ENCODE results near the gene DENND2D.

The DENND2D gene

GRCh38 chr1:111202707-111203623 is 2.5 kb upstream of the DENND2D start:
- DNase-seq = no peak

GRCh38 chr1:111202366-111202706 is 1.9 kb upstream of the DENND2D start:
- DNase-seq = no peak

DNA sequence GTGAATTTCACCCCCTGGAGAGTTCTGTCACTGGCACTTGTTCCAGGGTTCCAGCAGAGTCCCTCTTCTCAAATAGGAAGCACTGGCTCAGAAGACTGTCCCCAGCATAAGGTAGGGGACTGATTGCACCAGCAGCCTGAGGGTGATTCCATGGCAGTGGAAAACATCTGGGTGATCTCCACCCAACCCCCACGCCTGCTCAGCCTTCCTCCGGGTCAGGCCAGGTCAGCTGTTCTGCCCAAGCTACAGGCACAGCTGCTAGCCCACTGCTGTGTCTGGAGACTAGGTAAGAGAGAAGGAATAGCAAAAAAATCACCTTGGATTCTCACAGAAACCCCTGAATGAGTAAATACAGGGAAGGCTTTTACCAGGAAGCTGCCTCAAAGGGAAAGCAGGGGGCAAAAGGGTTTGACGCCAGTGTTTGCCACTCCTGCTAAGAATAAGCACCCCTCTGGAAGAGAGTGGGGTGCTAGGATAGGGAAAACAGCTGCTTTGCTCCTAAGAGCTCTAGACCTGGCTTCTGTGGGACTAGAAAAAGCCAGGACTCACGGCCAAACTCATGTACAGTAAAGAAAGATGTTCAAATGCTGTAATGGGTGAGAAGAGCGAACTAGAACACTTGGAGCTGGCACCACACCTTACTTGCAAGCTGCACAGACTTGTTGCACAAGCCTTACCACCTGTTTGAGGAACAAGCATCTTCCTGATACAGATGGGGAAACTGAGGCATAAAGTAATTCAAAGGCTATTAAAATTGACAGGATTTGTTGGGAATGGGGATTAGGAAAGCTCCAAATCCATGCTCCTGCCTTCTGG is 1.0 kb upstream of the DENND2D start:
- DNase-seq = no peak

DNA sequence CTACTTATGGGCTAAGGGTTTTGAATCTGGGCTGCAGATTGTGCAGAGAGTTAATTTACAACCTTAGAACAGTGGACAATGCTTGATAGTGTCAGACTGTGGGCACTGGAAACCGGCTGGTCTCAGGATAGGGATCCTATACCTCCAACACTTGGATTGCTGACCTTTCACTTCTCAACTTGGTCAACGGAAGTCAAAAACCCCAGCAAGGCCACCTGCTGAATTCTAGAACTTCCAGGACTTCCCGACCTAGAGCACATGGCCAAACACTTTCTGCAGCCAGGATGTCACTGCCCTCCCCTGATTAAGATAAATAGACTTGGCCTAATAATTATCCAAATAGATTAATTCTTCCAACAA is 336 bp upstream of the DENND2D start:
- DNase-seq = no peak

GRCh38 chr1:111199329-111199728 is 1.1 kb downstream of the DENND2D start:
- DNase-seq = no peak

GRCh38 chr1:111198836-111199235 is 1.6 kb downstream of the DENND2D start:
- DNase-seq = no peak

- no peak for DNase-seq
Measured at GRCh38 chr1:111197598-111198284, 2.7 kb downstream of the DENND2D start.

GRCh38 chr1:111196213-111196612 is 4.2 kb downstream of the DENND2D start:
- DNase-seq = no peak

DNA sequence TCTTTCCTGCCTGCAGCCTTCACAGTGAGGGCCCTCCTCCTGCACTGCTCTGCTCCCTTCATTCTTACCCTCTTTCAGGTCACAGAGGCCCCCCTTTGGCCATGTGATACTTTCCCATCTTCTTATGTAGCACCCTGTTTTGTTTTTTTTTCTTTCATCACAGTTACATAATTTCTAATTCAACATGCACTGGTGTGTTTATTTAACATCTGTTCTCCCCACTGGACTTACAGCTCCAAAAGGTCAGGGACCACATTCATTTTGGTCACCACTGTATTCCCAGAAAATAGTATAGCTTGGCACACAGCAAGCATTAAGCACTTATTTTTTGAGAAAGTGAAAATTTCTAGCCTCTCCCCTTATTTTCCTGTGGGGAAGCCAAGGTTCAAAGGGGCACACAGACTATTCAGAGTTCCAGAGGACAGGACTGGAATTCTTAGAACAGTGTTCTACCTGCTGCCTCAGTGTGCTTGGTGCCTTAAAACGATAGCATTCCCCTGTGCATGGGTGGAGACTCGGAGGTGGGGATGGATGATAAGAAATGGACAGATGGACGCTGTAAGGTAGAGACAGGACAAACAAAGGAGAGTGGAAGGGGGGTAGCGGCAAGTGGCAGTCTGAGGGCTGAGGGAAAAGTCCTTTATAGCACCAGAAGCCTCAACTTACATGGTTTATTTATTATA is 5.3 kb downstream of the DENND2D start:
- no peak for DNase-seq

- DNase-seq = no peak
Measured at GRCh38 chr1:111193712-111194480, 6.5 kb downstream of the DENND2D start.

DNA sequence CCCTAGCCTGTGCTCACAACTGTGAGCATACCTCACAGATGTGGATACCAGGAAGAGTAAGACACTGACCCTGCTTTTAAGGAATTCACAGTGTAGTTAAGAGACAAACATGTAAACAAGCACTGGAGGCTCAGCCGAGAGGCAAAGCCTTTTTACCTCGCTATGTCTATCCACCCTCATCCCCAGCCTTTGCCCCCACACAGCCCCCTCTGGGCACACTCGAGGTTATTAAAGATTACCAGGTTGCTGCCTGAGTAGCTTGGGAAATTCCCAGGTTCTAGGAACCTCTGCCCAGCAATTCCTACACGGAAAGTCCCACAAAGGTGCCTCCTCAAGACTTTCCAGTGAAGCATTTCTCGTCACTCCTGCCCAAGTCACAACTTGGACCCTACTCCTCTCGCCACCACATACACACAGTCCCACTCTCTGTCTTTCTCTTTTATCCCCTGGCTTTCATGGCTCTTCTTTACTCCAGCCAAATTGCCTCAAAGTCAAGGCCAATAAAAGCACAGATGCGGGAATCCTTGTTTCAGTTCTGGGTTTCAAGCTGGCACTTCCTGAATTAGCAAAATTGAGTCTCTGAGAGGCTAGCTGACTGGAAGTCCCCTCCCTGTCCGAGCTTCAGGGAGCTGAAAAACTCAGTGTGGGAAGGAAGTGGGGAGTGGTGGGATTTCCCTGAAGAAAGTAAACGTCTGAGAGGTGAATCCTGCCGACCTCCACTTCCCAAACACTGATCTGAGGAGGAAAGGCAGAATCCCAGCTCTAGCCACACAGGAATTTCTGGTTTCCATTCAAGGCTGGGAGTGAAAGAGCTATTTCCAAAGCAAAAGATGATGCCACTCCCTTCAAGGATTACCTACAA is 7.6 kb downstream of the DENND2D start:
- DNase-seq = no peak

DNA sequence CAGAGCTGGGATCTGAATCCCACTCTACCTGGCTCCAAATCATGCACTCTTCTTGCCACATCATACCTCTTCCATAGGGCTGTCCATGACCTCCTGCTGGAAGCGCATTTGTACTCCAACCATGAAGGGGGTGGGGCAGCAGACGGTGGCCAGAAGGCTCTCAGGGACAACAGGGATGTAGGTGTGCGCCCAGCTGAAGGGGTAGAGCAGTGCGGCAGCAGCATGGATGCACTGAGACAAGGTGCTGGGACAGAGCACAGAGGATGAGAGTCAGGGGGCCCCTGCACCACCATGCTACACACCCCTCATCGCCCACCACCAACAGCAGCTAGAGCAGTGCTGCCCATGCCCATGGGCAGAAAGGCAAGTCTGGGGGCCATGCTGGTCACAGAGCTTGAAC is 8.4 kb downstream of the DENND2D start:
- DNase-seq = no peak

DNA sequence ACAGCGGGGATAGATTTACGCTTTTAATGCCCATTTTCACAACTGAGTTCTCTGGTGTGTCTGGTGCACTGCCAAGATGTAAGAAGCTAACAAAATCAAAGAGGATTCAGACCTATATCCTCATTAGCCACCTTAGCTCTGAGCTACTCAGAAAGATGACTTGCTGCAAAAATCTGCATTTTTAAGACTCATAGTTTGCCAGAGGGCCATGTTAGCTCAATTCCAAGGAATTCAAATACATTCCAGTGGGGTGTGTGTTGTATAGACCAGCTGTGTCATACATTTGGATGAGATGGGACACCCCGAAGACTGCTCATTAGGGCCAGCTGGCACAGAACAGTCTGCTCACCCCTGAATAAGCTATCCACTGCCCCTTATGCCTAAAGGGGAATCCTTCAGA is 8.9 kb downstream of the DENND2D start:
- DNase-seq = no peak

GRCh38 chr1:111190931-111191451 is 9.5 kb downstream of the DENND2D start:
- no peak for DNase-seq

GRCh38 chr1:111184663-111185062 is 15.8 kb downstream of the DENND2D start:
- DNase-seq = no peak

DNA sequence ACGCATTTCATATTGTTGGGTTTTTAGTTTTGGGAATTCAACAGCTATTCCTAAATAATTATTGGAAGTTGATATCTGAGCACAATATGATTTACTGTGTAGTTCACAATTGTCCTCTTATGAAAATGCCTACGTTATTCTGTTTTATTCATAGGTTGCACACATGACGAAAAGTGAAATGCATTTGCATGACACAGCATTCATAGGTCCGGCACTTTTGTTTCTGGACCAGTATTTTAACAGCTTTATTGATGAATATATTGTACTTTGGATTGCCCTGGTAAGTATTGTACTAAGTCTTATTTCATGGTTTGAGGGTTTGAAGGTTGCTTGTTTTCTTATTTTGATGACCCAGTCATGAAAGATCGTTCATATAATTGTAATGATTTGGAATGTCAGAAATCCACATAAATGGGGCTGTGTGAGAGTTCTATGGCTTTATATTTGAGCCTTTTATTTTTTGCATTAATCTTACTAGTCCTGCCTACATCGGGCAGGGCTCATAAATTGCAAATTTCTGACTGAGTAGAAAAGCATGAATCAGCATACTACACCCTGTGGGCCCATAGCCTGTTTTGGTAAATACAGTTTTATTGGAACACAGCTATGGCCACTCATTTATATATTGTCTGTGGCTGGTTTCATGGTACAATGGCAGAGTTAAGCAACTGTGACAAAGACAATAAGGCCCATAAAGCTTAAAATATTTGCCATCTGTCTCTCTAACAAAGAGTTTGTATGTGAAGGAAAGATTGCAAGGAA is 17.0 kb downstream of the DENND2D start:
- no peak for DNase-seq

DNA sequence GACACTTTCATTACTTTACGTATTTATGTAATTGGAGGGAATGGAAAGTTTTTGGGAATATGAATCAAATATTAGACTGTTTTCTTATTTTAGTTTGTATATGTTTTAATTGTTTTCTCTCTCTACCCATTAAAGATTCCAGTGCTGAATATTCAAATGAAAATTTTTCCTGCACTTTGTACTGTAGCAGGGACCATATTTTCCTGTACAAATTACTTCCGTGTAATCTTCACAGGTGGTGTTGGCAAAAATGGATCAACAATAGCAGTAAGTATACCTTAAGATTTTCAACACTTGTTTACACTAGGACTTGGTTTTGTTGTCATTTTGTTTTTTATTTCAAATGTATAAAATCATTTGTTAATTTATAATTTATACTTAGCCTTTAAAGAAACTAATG is 18.4 kb downstream of the DENND2D start:
- no peak for DNase-seq

GRCh38 chr1:111179968-111180533 is 20.4 kb downstream of the DENND2D start:
- DNase-seq = no peak

DNA sequence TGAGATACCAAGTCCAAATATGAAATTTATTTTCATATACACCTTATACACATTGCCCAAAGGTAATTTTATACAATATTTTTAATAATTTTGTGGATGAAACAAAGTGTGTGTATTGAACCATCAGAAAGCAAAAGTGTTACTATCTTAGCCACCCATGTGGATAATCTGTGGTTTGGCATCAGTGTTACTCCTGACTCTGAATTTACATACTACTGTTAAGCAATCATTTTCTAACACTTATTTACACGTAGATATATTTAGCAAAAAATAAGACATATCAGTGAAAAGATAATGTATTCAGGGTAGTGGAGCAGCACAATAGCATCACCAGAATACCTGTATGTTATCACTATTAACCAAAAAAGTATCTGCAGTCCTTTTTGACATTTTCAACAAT is 23.8 kb downstream of the DENND2D start:
- DNase-seq = no peak

DNA sequence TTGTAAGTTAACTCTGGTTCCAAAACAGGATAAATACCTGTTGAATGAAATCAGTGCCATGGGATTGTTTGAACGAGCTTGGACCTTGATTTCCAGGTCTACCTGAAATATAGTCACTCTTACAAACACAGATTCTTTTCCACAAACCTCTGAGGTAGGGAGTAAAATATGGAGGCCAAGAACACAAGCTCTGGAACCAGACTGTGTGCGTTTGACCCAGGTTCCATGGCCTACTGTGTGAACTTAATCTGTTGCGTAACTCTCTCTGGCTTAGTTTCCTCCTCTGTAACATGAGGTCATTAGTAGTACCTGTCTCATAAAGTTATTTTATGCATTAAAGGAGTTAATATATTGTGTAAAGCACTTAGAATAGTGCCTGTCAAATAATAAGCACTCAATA is 25.1 kb downstream of the DENND2D start:
- DNase-seq = no peak
